A549 (cell line): ENCODE results near the gene BZW1. TPM values are rescaled to one million over a fixed set of nuclear protein-coding genes. Genes with fewer than 3 reads are reported as not detected.

Experiments
- ATAC-seq, 2 experiments: fragments of 200-7000 bp in 1 of 2; fragments of >200 bp in 1 of 2; cut with Nextera tagmentation in 1 of 2; cut with Tn5 transposase in 1 of 2; 3 replicates each; pipeline versions ENCODE4 v1.8.0 to v1.9.1; 2018 to 2020; ENCODE audit warnings: mild to moderate bottlenecking in 1 of 2, moderate library complexity in 1 of 2
- CTCF ChIA-PET: fragments of 300-600 bp; sonication (Branson Sonifier 250); formaldehyde crosslinking; extraction: SDS; loops from one replicate; lab custom pipeline; 2021; ENCODE audit warnings: antibody characterized with exemption, inconsistent platforms; lab: Yijun Ruan, JAX
- POLR2A ChIA-PET: fragments of 350-600 bp; formaldehyde crosslinking; extraction: SDS; loops from one replicate; lab custom pipeline; 2021; ENCODE audit warnings: antibody characterized with exemption, inconsistent platforms; lab: Yijun Ruan, JAX
- DNase-seq, 2 experiments: peaks; one replicate each; pipeline versions ENCODE4 v3.0.0 to v3.0.0-alpha.2; 2011 to 2016; ENCODE audit warnings: low read depth in 1 of 2, low spot score in 1 of 2
- FAIRE-seq: peaks from 2 replicates; lab custom pipeline; 2011; peaks lifted over from hg19 to GRCh38; lab: Jason Lieb, UNC
- H3K27ac ChIP-seq, 2 experiments: fragments of >200 bp; sonication (Bioruptor Twin); formaldehyde crosslinking; 3 replicates each; pipeline ENCODE4 v1.5.1; 2016 to 2017
- H3K4me1 ChIP-seq: fragments of >200 bp; sonication (Bioruptor Twin); formaldehyde crosslinking; 3 replicates; pipeline ENCODE4 v1.6.1; 2016
- H3K4me2 ChIP-seq: fragments of >200 bp; sonication (Bioruptor Twin); formaldehyde crosslinking; 3 replicates; pipeline ENCODE4 v1.6.1; 2016
- H3K4me3 ChIP-seq: fragments of >200 bp; sonication (Bioruptor Twin); formaldehyde crosslinking; 3 replicates; pipeline ENCODE4 v1.5.1; 2016
- H3K9me3 ChIP-seq: fragments of >200 bp; sonication (Bioruptor Twin); formaldehyde crosslinking; 3 replicates; pipeline ENCODE4 v1.6.1; 2016
- ATOH8 ChIP-seq: fragments of 250-450 bp; sonication (Bioruptor Pico); IDR thresholded peaks from 2 replicates; pipeline ENCODE4 v1.5.0; 2020; ENCODE audit warnings: low read depth, mild to moderate bottlenecking, moderate library complexity
- CBX2 ChIP-seq: fragments of 200-600 bp; sonication (generic); IDR thresholded peaks from 2 replicates; pipeline ENCODE4 v1.6.1; 2016; ENCODE audit warnings: low read depth, mild to moderate bottlenecking, borderline replicate concordance
- CEBPB ChIP-seq, 2 experiments: fragments of >200 bp in 1 of 2; sonication (Bioruptor Twin) in 1 of 2; formaldehyde crosslinking in 1 of 2; IDR thresholded peaks; 2 replicates each; pipeline ENCODE4 v1.6.1; 2012 to 2016
- CHD2 ChIP-seq: fragments of 150-350 bp; IDR thresholded peaks from 2 replicates; pipeline ENCODE4 v1.6.1; 2014; ENCODE audit warnings: low read length; ENCODE audit not compliant: partially characterized antibody
- CHD4 ChIP-seq: fragments of 200-600 bp; sonication (generic); IDR thresholded peaks from 2 replicates; pipeline ENCODE4 v1.6.1; 2016; ENCODE audit warnings: antibody characterized with exemption, mild to moderate bottlenecking, borderline replicate concordance
- CTCF ChIP-seq: fragments of >200 bp; sonication (Bioruptor Twin); formaldehyde crosslinking; IDR thresholded peaks from 3 replicates; pipeline ENCODE4 v1.5.1; 2016
- E2F6 ChIP-seq: IDR thresholded peaks from 2 replicates; pipeline ENCODE4 v1.6.1; 2012; ENCODE audit warnings: low read depth, borderline replicate concordance
- EP300 ChIP-seq, 2 experiments: fragments of >200 bp; sonication (Bioruptor Twin); formaldehyde crosslinking; IDR thresholded peaks; 2 replicates in 1 of 2; 3 replicates in 1 of 2; pipeline ENCODE4 v1.6.1; 2016 to 2017
- ESRRA ChIP-seq: fragments of 150-350 bp; IDR thresholded peaks from 2 replicates; pipeline ENCODE4 v1.6.1; 2014; ENCODE audit warnings: mild to moderate bottlenecking, low read length, borderline replicate concordance
- FOSL2 ChIP-seq, 2 experiments: fragments of 450-650 bp in 1 of 2; fragments of >200 bp in 1 of 2; sonication (Bioruptor Twin) in 1 of 2; formaldehyde crosslinking; IDR thresholded peaks; 2 replicates each; pipeline versions ENCODE4 v1.5.0 to v1.6.1; 2016 to 2020; ENCODE audit warnings: mild to moderate bottlenecking in 1 of 2, moderate library complexity in 1 of 2
- FOXS1 ChIP-seq: fragments of 250-450 bp; sonication (Bioruptor Pico); IDR thresholded peaks from 2 replicates; pipeline ENCODE4 v1.5.0; 2020; ENCODE audit warnings: mild to moderate bottlenecking, moderate library complexity
- HDAC2 ChIP-seq: fragments of 200-600 bp; sonication (generic); IDR thresholded peaks from 2 replicates; pipeline ENCODE4 v1.6.1; 2016
- HES2 ChIP-seq: fragments of >200 bp; sonication (Bioruptor Twin); formaldehyde crosslinking; IDR thresholded peaks from 2 replicates; pipeline ENCODE4 v1.6.1; 2016
- HOXA7 ChIP-seq: fragments of 250-450 bp; sonication (Bioruptor Pico); IDR thresholded peaks from 2 replicates; pipeline ENCODE4 v1.5.0; 2020; ENCODE audit warnings: mild to moderate bottlenecking, moderate library complexity
- HOXB13 ChIP-seq: fragments of 250-450 bp; sonication (Bioruptor Pico); IDR thresholded peaks from 2 replicates; pipeline ENCODE4 v1.5.0; 2020; ENCODE audit warnings: low read depth, mild to moderate bottlenecking, moderate library complexity
- HOXB5 ChIP-seq: fragments of 250-450 bp; sonication (Bioruptor Pico); IDR thresholded peaks from 2 replicates; pipeline ENCODE4 v1.5.0; 2020; ENCODE audit warnings: mild to moderate bottlenecking, moderate library complexity
- JUN ChIP-seq, 2 experiments: fragments of >200 bp; sonication (Bioruptor Twin); formaldehyde crosslinking; IDR thresholded peaks; 2 replicates in 1 of 2; 3 replicates in 1 of 2; pipeline ENCODE4 v1.6.1; 2016 to 2017
- JUNB ChIP-seq: fragments of >200 bp; sonication (Bioruptor Twin); formaldehyde crosslinking; IDR thresholded peaks from 2 replicates; pipeline ENCODE4 v1.6.1; 2016
- KDM1A ChIP-seq: fragments of 200-600 bp; sonication (generic); IDR thresholded peaks from 2 replicates; pipeline ENCODE4 v1.6.1; 2016; ENCODE audit warnings: low read depth, mild to moderate bottlenecking
- MAZ ChIP-seq: fragments of 150-350 bp; IDR thresholded peaks from 2 replicates; pipeline ENCODE4 v1.6.1; 2014; ENCODE audit warnings: antibody characterized with exemption, low read depth, low read length, borderline replicate concordance
- MYC ChIP-seq: IDR thresholded peaks from 2 replicates; pipeline ENCODE4 v1.6.1; 2012; ENCODE audit warnings: mild to moderate bottlenecking, inconsistent platforms, low read length, improper control_type of control experiment, borderline replicate concordance
- NFE2L2 ChIP-seq: fragments of 150-350 bp; conservative IDR thresholded peaks from 2 replicates; pipeline ENCODE4 v1.6.1; 2014; ENCODE audit warnings: low read length
- NPAS2 ChIP-seq: fragments of 250-450 bp; sonication (Bioruptor Pico); IDR thresholded peaks from 2 replicates; pipeline ENCODE4 v1.8.0; 2022; ENCODE audit warnings: mild to moderate bottlenecking, moderate library complexity, borderline replicate concordance
- NR3C1 ChIP-seq: fragments of >200 bp; sonication (Bioruptor Twin); formaldehyde crosslinking; IDR thresholded peaks from 3 replicates; pipeline ENCODE4 v1.6.1; 2017
- PBX3 ChIP-seq: IDR thresholded peaks from 2 replicates; pipeline ENCODE4 v1.6.1; 2012
- PHF8 ChIP-seq: fragments of 200-600 bp; sonication (generic); IDR thresholded peaks from 2 replicates; pipeline ENCODE4 v1.6.1; 2016; ENCODE audit warnings: low read depth, mild to moderate bottlenecking, antibody characterized with exemption, moderate library complexity, borderline replicate concordance
- POLR2AphosphoS2 ChIP-seq: conservative IDR thresholded peaks from 2 replicates; pipeline ENCODE4 v1.6.1; 2012; ENCODE audit warnings: low read length, improper control_type of control experiment, inconsistent platforms
- RAD21 ChIP-seq, 2 experiments: fragments of >200 bp in 1 of 2; sonication (Bioruptor Twin) in 1 of 2; formaldehyde crosslinking in 1 of 2; IDR thresholded peaks in 1 of 2; conservative IDR thresholded peaks in 1 of 2; 2 replicates in 1 of 2; 3 replicates in 1 of 2; pipeline ENCODE4 v1.6.1; 2012 to 2018; ENCODE audit warnings: inconsistent platforms in 1 of 2
- RARB ChIP-seq: fragments of 250-450 bp; sonication (Bioruptor Pico); IDR thresholded peaks from 2 replicates; pipeline ENCODE4 v1.8.0; 2021; ENCODE audit warnings: mild to moderate bottlenecking, moderate library complexity
- RCOR1 ChIP-seq: fragments of 150-350 bp; IDR thresholded peaks from 2 replicates; pipeline ENCODE4 v1.6.1; 2014; ENCODE audit warnings: antibody characterized with exemption, low read length, low read depth
- RFX5 ChIP-seq: fragments of 450-650 bp; IDR thresholded peaks from 2 replicates; pipeline ENCODE4 v1.7.1; 2014; ENCODE audit warnings: antibody characterized with exemption, mild to moderate bottlenecking, moderate library complexity
- RNF2 ChIP-seq: fragments of 200-600 bp; sonication (generic); IDR thresholded peaks from 2 replicates; pipeline ENCODE4 v1.6.1; 2016; ENCODE audit warnings: low read depth, mild to moderate bottlenecking, antibody characterized with exemption, moderate library complexity, borderline replicate concordance
- SMC3 ChIP-seq: fragments of >200 bp; sonication (Bioruptor Twin); formaldehyde crosslinking; IDR thresholded peaks from 3 replicates; pipeline ENCODE4 v1.6.1; 2018; ENCODE audit warnings: inconsistent platforms
- TFCP2L1 ChIP-seq: fragments of 250-450 bp; sonication (Bioruptor Pico); IDR thresholded peaks from 2 replicates; pipeline ENCODE4 v1.5.0; 2021; ENCODE audit warnings: mild to moderate bottlenecking
- TP53 ChIP-seq: fragments of 250-450 bp; sonication (Bioruptor Pico); IDR thresholded peaks from 2 replicates; pipeline ENCODE4 v1.5.0; 2021; ENCODE audit warnings: mild to moderate bottlenecking, moderate library complexity
- ZFP36 ChIP-seq: fragments of 450-650 bp; IDR thresholded peaks from 2 replicates; pipeline ENCODE4 v1.6.1; 2014; ENCODE audit warnings: borderline replicate concordance; ENCODE audit not compliant: partially characterized antibody
- polyA plus RNA-seq, 4 experiments: library from polyadenylated mRNA; depleted of rRNA in 3 of 4; stranded (reverse); fragments of >200 nt; fragmentation: RNase III in 1 of 4; extraction: RNeasy Plus Mini Kit Qiagen cat#74134 plus additional on column Dnase treatment in 1 of 4; gene quantifications; 2 replicates in 3 of 4; 3 replicates in 1 of 4; pipeline ENCODE4 v1.2.3, GENCODE V29; 2011 to 2017
- TF ChIP-seq, protein P1 (sequence below): fragments of 250-450 bp; sonication (Bioruptor Pico); IDR thresholded peaks from 2 replicates; pipeline ENCODE4 v1.5.0; 2021; ENCODE audit warnings: mild to moderate bottlenecking, moderate library complexity, borderline replicate concordance

The BZW1 gene
- polyA plus RNA-seq, 2 of the 4 experiments (the other 2 are of a cell fraction): 401 to 439 TPM

- H3K4me2 ChIP-seq: peak overlapping the region; percentile 60
- peaks cover 16% of the 10 kb centered on the region; the same call in 1 of the 3 replicates for H3K9me3 ChIP-seq
- FAIRE-seq (no peak), DNase-seq (peak; percentile 62 to 78), ATAC-seq (peak; percentile 87; a peak in 5 of 6 replicates)
- H3K4me3 ChIP-seq: no peak overlapping the region
- CTCF ChIA-PET: interaction anchor here (1.2 to 1.4 kb wide), 2 partner anchors 36 to 72 kb away, joined by 3 read pairs; no protein-coding TSS in a partner anchor
- peaks cover 54% of the 10 kb centered on the region for H3K4me1 ChIP-seq
- peak overlapping the region; percentile 78 to 79 for H3K27ac ChIP-seq
- POLR2A ChIA-PET: interaction anchor here (0.6 kb wide), 1 partner anchor 9 kb away, joined by 4 read pairs; no protein-coding TSS in a partner anchor
- TF ChIP-seq RARB (CRISPR knock-in tag): no peak
- TF ChIP-seq CHD2: no peak
- TF ChIP-seq EP300 (IDR thresholded peaks at IDR 0.05): no peak
- TF ChIP-seq RCOR1: no peak
- TF ChIP-seq FOXS1 (CRISPR knock-in tag): no peak
- TF ChIP-seq NR3C1: no peak
- TF ChIP-seq TFCP2L1 (CRISPR knock-in tag): no peak
- TF ChIP-seq ZFP36: no peak
- TF ChIP-seq ATOH8 (CRISPR knock-in tag): no peak
- TF ChIP-seq ESRRA: peak; percentile 75; the same call in 1 of the 2 replicates
- no peak for TF ChIP-seq HDAC2
- TF ChIP-seq POLR2AphosphoS2: no peak
- TF ChIP-seq HOXB5 (CRISPR knock-in tag): peak; percentile 20; the same call in 1 of the 2 replicates
- no peak for TF ChIP-seq RNF2
- no peak for TF ChIP-seq E2F6
- TF ChIP-seq MAZ: no peak
- TF ChIP-seq HOXA7 (CRISPR knock-in tag): no peak
- no peak for TF ChIP-seq RAD21 (conservative IDR thresholded peaks at IDR 0.05 in 1 of 2, IDR thresholded peaks at IDR 0.05 in 1 of 2)
- no peak for TF ChIP-seq CBX2
- TF ChIP-seq NFE2L2: no peak
- no peak for TF ChIP-seq JUN (IDR thresholded peaks at IDR 0.05)
- no peak for TF ChIP-seq CHD4
- TF ChIP-seq CTCF: no peak
- TF ChIP-seq PBX3: no peak
- no peak for TF ChIP-seq HOXB13 (CRISPR knock-in tag)
- no peak for TF ChIP-seq SMC3
- no peak for TF ChIP-seq CEBPB (IDR thresholded peaks at IDR 0.05)
- TF ChIP-seq RFX5: no peak
- no peak for TF ChIP-seq TP53
- no peak for TF ChIP-seq MYC
- TF ChIP-seq KDM1A: no peak
- peak; percentile 71 for TF ChIP-seq JUNB
- TF ChIP-seq, protein P1, sequence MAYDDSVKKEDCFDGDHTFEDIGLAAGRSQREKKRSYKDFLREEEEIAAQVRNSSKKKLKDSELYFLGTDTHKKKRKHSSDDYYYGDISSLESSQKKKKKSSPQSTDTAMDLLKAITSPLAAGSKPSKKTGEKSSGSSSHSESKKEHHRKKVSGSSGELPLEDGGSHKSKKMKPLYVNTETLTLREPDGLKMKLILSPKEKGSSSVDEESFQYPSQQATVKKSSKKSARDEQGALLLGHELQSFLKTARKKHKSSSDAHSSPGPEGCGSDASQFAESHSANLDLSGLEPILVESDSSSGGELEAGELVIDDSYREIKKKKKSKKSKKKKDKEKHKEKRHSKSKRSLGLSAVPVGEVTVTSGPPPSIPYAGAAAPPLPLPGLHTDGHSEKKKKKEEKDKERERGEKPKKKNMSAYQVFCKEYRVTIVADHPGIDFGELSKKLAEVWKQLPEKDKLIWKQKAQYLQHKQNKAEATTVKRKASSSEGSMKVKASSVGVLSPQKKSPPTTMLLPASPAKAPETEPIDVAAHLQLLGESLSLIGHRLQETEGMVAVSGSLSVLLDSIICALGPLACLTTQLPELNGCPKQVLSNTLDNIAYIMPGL (CRISPR knock-in tag): no peak
- TF ChIP-seq FOSL2 (IDR thresholded peaks at IDR 0.05): peak; percentile 67; the same call in 1 of the 2 replicates
- peak; percentile 72 for TF ChIP-seq FOSL2 (CRISPR knock-in tag; IDR thresholded peaks at IDR 0.05)
- TF ChIP-seq HES2: no peak
- TF ChIP-seq NPAS2: no peak
- no peak for TF ChIP-seq PHF8
Observed at GRCh38 chr2:200777275-200777674, 34.4 kb upstream of the BZW1 start.
